Muscle of leg (tissue), 11 donors: ENCODE measurements around the gene GNL1. TPM values are rescaled to one million over a fixed set of nuclear protein-coding genes. Genes with fewer than 3 reads are reported as not detected.
A peak's percentile ranks its signal among the peaks of the same experiment; 100 is the strongest.

Experiments used
- DNase-seq: peaks from one replicate; pipeline ENCODE4 v3.0.0; 2013
- H3K27ac ChIP-seq: one replicate; pipeline ENCODE4 v1.5.1; 2013; ENCODE audit warnings: mild to moderate bottlenecking, low read length, control low read depth
- H3K27me3 ChIP-seq: one replicate; pipeline ENCODE4 v1.6.1; 2013; ENCODE audit warnings: low read length; ENCODE audit not compliant: control insufficient read depth, insufficient read depth
- H3K36me3 ChIP-seq: one replicate; pipeline ENCODE4 v1.6.1; 2013; ENCODE audit warnings: low read length; ENCODE audit not compliant: control insufficient read depth, insufficient read depth
- H3K4me1 ChIP-seq: one replicate; pipeline ENCODE4 v1.6.1; 2013; ENCODE audit warnings: low read length; ENCODE audit not compliant: control insufficient read depth, insufficient read depth
- H3K4me3 ChIP-seq: one replicate; pipeline ENCODE4 v1.5.1; 2013; ENCODE audit warnings: low read length, control low read depth
- H3K9me3 ChIP-seq: replicated peaks from 2 replicates; pipeline ENCODE4 v1.6.1; 2013; ENCODE audit warnings: low read depth, low read length; ENCODE audit not compliant: control insufficient read depth
- WGBS: methylation state at CpG from one replicate; pipeline ENCODE4 v1.1.5; 2013; ENCODE audit warnings: missing lambda C conversion rate; ENCODE audit not compliant: insufficient coverage; 5-methylcytosine and 5-hydroxymethylcytosine counted together
- polyA plus RNA-seq, 8 donors: library from polyadenylated mRNA; unstranded; fragments of 120-200 nt; gene quantifications; one replicate each; pipeline versions ENCODE4 v1.2.1 to v1.2.3, GENCODE V29; 2013; ENCODE audit warnings: inconsistent platforms in 1 of 8, low replicate concordance in 1 of 8; ENCODE audit not compliant: insufficient read length in 8 of 8, insufficient read depth in 1 of 8
- total RNA-seq: library from RNA; stranded (reverse); fragments of 120-200 nt; gene quantifications from one replicate; pipeline ENCODE4 v1.2.4, GENCODE V29; 2013

Gene GNL1
- total and polyA plus RNA-seq, 9 donors, result 38.0 to 80.4 (median 58.1) TPM

- peak within 1 kb of the TSS; percentile 68 for H3K4me3 ChIP-seq
- H3K27me3 ChIP-seq, result no peaks in the 10 kb centered on the region
- peaks cover 17% of the 10 kb centered on the region for H3K4me1 ChIP-seq
- H3K27ac ChIP-seq, result peak within 1 kb of the TSS; percentile 94
- WGBS, result under 1% methylated on average over 55 of the region's 59 CpGs
- peaks cover 4% of the 10 kb centered on the region for H3K36me3 ChIP-seq
- no peaks in the 10 kb centered on the region for H3K9me3 ChIP-seq
- peak; percentile 99 for DNase-seq
Observed at GRCh38 chr6:30571075-30571761, 14.9 kb upstream of the GNL1 start, which contains the start of gene ABCF1. ABCF1 (plus strand) TSS chr6:30571442; CDS start chr6:30571488, 46 bp downstream.

GRCh38 chr6:30570740-30571074, 14.4 kb upstream of the GNL1 start:
- Histone ChIP-seq H3K4me1 (peaks cover 17% of the 10 kb centered on the region), H3K4me3 (peak overlapping the region; percentile 68), H3K9me3 (no peaks in the 10 kb centered on the region), H3K27ac (peak overlapping the region; percentile 93), H3K36me3 (peaks cover 4% of the 10 kb centered on the region), H3K27me3 (no peaks in the 10 kb centered on the region)
- no peak for DNase-seq
- under 1% methylated on average over 9 of the region's 18 CpGs for WGBS

GRCh38 chr6:30570263-30570662, 14.0 kb upstream of the GNL1 start:
- Histone ChIP-seq H3K4me3 (peak overlapping the region; percentile 68), H3K9me3 (no peaks in the 10 kb centered on the region), H3K4me1 (peaks cover 17% of the 10 kb centered on the region), H3K27me3 (no peaks in the 10 kb centered on the region), H3K27ac (no peak overlapping the region), H3K36me3 (peaks cover under 1% of the 10 kb centered on the region)
- 83% methylated on average over 1 of the region's 1 CpG for WGBS
- no peak for DNase-seq

- Histone ChIP-seq H3K4me1 (peaks cover 17% of the 10 kb centered on the region), H3K27ac (no peak overlapping the region), H3K9me3 (no peaks in the 10 kb centered on the region), H3K27me3 (no peaks in the 10 kb centered on the region), H3K36me3 (peaks cover 5% of the 10 kb centered on the region), H3K4me3 (no peak overlapping the region)
- DNase-seq, result no peak
- WGBS, result 56% methylated on average over 1 of the region's 3 CpGs
Observed at GRCh38 chr6:30568245-30568644, 12.0 kb upstream of the GNL1 start.

GRCh38 chr6:30565772-30566171, 9.5 kb upstream of the GNL1 start:
- Histone ChIP-seq H3K4me1 (peaks cover 8% of the 10 kb centered on the region), H3K27ac (no peak overlapping the region), H3K27me3 (no peaks in the 10 kb centered on the region), H3K36me3 (peaks cover 26% of the 10 kb centered on the region), H3K9me3 (no peaks in the 10 kb centered on the region), H3K4me3 (no peak overlapping the region)
- no peak for DNase-seq

GRCh38 chr6:30564114-30564513, 7.8 kb upstream of the GNL1 start:
- no peaks in the 10 kb centered on the region for H3K9me3 ChIP-seq
- 86% methylated on average over 1 of the region's 1 CpG for WGBS
- peaks cover 26% of the 10 kb centered on the region for H3K36me3 ChIP-seq
- H3K4me1 ChIP-seq, result no peaks in the 10 kb centered on the region
- DNase-seq, result no peak
- H3K27ac ChIP-seq, result no peak overlapping the region
- no peaks in the 10 kb centered on the region for H3K27me3 ChIP-seq
- no peak overlapping the region for H3K4me3 ChIP-seq

- Histone ChIP-seq H3K4me3 (no peak overlapping the region), H3K36me3 (peaks cover 26% of the 10 kb centered on the region), H3K27ac (no peak overlapping the region), H3K27me3 (no peaks in the 10 kb centered on the region), H3K4me1 (peaks cover 4% of the 10 kb centered on the region), H3K9me3 (no peaks in the 10 kb centered on the region)
- no peak for DNase-seq
- 95% methylated on average over 14 of the region's 14 CpGs for WGBS
Observed at GRCh38 chr6:30562470-30563425, 6.5 kb upstream of the GNL1 start.

- Histone ChIP-seq H3K4me3 (no peak overlapping the region), H3K4me1 (peaks cover 8% of the 10 kb centered on the region), H3K27ac (no peak overlapping the region), H3K9me3 (no peaks in the 10 kb centered on the region), H3K27me3 (no peaks in the 10 kb centered on the region), H3K36me3 (peaks cover 26% of the 10 kb centered on the region)
- WGBS, result no CpG with 5 or more reads among the region's 3 CpGs
- no peak for DNase-seq
Observed at GRCh38 chr6:30560930-30561329, 4.6 kb upstream of the GNL1 start.

GRCh38 chr6:30557683-30557981, 1.3 kb upstream of the GNL1 start:
- Histone ChIP-seq H3K36me3 (peaks cover 35% of the 10 kb centered on the region), H3K27me3 (no peaks in the 10 kb centered on the region), H3K9me3 (no peaks in the 10 kb centered on the region), H3K4me3 (peak overlapping the region; percentile 99), H3K4me1 (peaks cover 22% of the 10 kb centered on the region), H3K27ac (peak overlapping the region; percentile 99)
- no peak for DNase-seq
- 0% methylated on average over 3 of the region's 6 CpGs for WGBS

GRCh38 chr6:30556906-30557682, 805 bp upstream of the GNL1 start, which contains the start of gene PRR3:
PRR3 (plus strand) TSS chr6:30557295; CDS start chr6:30557345, 50 bp downstream.
- 1% methylated on average over 25 of the region's 42 CpGs for WGBS
- Histone ChIP-seq H3K4me1 (peaks cover 22% of the 10 kb centered on the region), H3K9me3 (no peaks in the 10 kb centered on the region), H3K4me3 (peak within 1 kb of the TSS; percentile 99), H3K27me3 (no peaks in the 10 kb centered on the region), H3K36me3 (peaks cover 35% of the 10 kb centered on the region), H3K27ac (peak within 1 kb of the TSS; percentile 99)
- DNase-seq, result peak; percentile 97
